Measurements from ENCODE around the gene SALL3.

The SALL3 gene

GRCh38 chr18:78981394-78981831 lies 1.8 kb downstream of the SALL3 start:
- DNase-seq: no peak

- no peak for DNase-seq
Observed at GRCh38 chr18:78981989-78982620, 2.5 kb downstream of the SALL3 start.

GRCh38 chr18:78983512-78983911 lies 3.9 kb downstream of the SALL3 start:
- no peak for DNase-seq

- DNase-seq: peak; percentile 40 to 66 (median 58)
Observed at GRCh38 chr18:78984941-78985784, 5.5 kb downstream of the SALL3 start.

- DNase-seq: peak; percentile 13 to 39 (median 24)
Observed at GRCh38 chr18:78986018-78986481, 6.4 kb downstream of the SALL3 start.

- DNase-seq: no peak
Observed at GRCh38 chr18:78991446-78991845, 11.8 kb downstream of the SALL3 start.

- no peak for DNase-seq
Observed at GRCh38 chr18:78992041-78993011, 12.7 kb downstream of the SALL3 start.

- DNase-seq: no peak
Observed at GRCh38 chr18:78993014-78993926, 13.7 kb downstream of the SALL3 start.

- no peak for DNase-seq
Observed at GRCh38 chr18:78994000-78994399, 14.4 kb downstream of the SALL3 start.

GRCh38 chr18:78994531-78994930 lies 14.9 kb downstream of the SALL3 start:
- DNase-seq: no peak

- DNase-seq: no peak
Observed at GRCh38 chr18:78994977-78995582, 15.5 kb downstream of the SALL3 start.

- DNase-seq: no peak
Observed at GRCh38 chr18:78995740-78996395, 16.2 kb downstream of the SALL3 start.

GRCh38 chr18:78996741-78997490 lies 17.3 kb downstream of the SALL3 start:
- no peak for DNase-seq

GRCh38 chr18:78998371-78999071 lies 18.9 kb downstream of the SALL3 start:
- no peak for DNase-seq

GRCh38 chr18:78999939-79000338 lies 20.3 kb downstream of the SALL3 start:
- no peak for DNase-seq

GRCh38 chr18:79000997-79001396 lies 21.4 kb downstream of the SALL3 start:
- DNase-seq: no peak

- no peak for DNase-seq
Observed at GRCh38 chr18:79005653-79006052, 26.0 kb downstream of the SALL3 start.

GRCh38 chr18:79006106-79006795 lies 26.6 kb downstream of the SALL3 start:
- DNase-seq: no peak

GRCh38 chr18:79007440-79007839 lies 27.8 kb downstream of the SALL3 start:
- DNase-seq: no peak
